GM18507 (cell line): ENCODE measurements around the gene ANKS1B.
"Not testable (repeated sequence)": the region's sequence is repeated elsewhere in the genome, so short reads cannot be mapped to it uniquely, and the experiment has no call there.

Source experiments
- DNase-seq: peaks from one replicate; pipeline ENCODE4 v3.0.0; 2011; ENCODE audit warnings: low read depth; ENCODE audit not compliant: insufficient read length; ENCODE audit errors: extremely low spot score
- FAIRE-seq: peaks from 2 replicates; lab custom pipeline; 2011; peaks lifted over from hg19 to GRCh38; lab: Jason Lieb, UNC

The ANKS1B gene

GRCh38 chr12:98974767-98975381 lies 1009.9 kb downstream of the ANKS1B start:
- no peak for FAIRE-seq
- no peak for DNase-seq

- DNase-seq (no peak), FAIRE-seq (no peak)
Measured at GRCh38 chr12:98973395-98973794, 1011.3 kb downstream of the ANKS1B start.

GRCh38 chr12:98970950-98971349 lies 1013.8 kb downstream of the ANKS1B start:
- FAIRE-seq (no peak), DNase-seq (no peak)

- no peak for FAIRE-seq
- DNase-seq: no peak
Measured at GRCh38 chr12:98970210-98970609, 1014.5 kb downstream of the ANKS1B start.

- no peak for DNase-seq
- no peak for FAIRE-seq
Measured at GRCh38 chr12:98968896-98969295, 1015.8 kb downstream of the ANKS1B start.

GRCh38 chr12:98957135-98957534 lies 1027.6 kb downstream of the ANKS1B start:
- not testable (repeated sequence) for FAIRE-seq, DNase-seq

- DNase-seq (no peak), FAIRE-seq (peak; percentile 81)
Measured at GRCh38 chr12:98955284-98955683, 1029.5 kb downstream of the ANKS1B start.

- no peak for DNase-seq
Measured at GRCh38 chr12:98954506-98954905, 1030.2 kb downstream of the ANKS1B start.

GRCh38 chr12:98951406-98951805 lies 1033.3 kb downstream of the ANKS1B start:
- DNase-seq (no peak), FAIRE-seq (no peak)

More at GRCh38 chr12:98954506-98954905, 1030.2 kb downstream of the ANKS1B start:
- no peak for FAIRE-seq

- DNase-seq (no peak), FAIRE-seq (no peak)
Measured at GRCh38 chr12:98948343-98948949, 1036.3 kb downstream of the ANKS1B start.

- FAIRE-seq: no peak
- DNase-seq: no peak
Measured at GRCh38 chr12:98945864-98946263, 1038.9 kb downstream of the ANKS1B start.

- FAIRE-seq (no peak), DNase-seq (no peak)
Measured at GRCh38 chr12:98939926-98940325, 1044.8 kb downstream of the ANKS1B start.

GRCh38 chr12:98939350-98939749 lies 1045.4 kb downstream of the ANKS1B start:
- DNase-seq (no peak), FAIRE-seq (peak; percentile 15)

- FAIRE-seq (no peak), DNase-seq (no peak)
Measured at GRCh38 chr12:98935847-98936246, 1048.9 kb downstream of the ANKS1B start.

- no peak for FAIRE-seq
- no peak for DNase-seq
Measured at GRCh38 chr12:98922871-98923270, 1061.9 kb downstream of the ANKS1B start.

- DNase-seq (no peak), FAIRE-seq (no peak)
Measured at GRCh38 chr12:98918176-98918863, 1066.4 kb downstream of the ANKS1B start.

GRCh38 chr12:98916106-98916505 lies 1068.6 kb downstream of the ANKS1B start:
- no peak for FAIRE-seq

GRCh38 chr12:98912401-98912974 lies 1072.2 kb downstream of the ANKS1B start:
- FAIRE-seq (no peak), DNase-seq (no peak)

More at GRCh38 chr12:98916106-98916505, 1068.6 kb downstream of the ANKS1B start:
- no peak for DNase-seq

- FAIRE-seq: no peak
- no peak for DNase-seq
Measured at GRCh38 chr12:98911396-98911795, 1073.3 kb downstream of the ANKS1B start.

- DNase-seq: no peak
- no peak for FAIRE-seq
Measured at GRCh38 chr12:98909746-98910145, 1075.0 kb downstream of the ANKS1B start.
